A549 (cell line): ENCODE results near the gene COL28A1. TPM values are rescaled to one million over a fixed set of nuclear protein-coding genes. Genes with fewer than 3 reads are reported as not detected.

Experiments used
- ATAC-seq, 2 experiments: fragments of 200-7000 bp in 1 of 2; fragments of >200 bp in 1 of 2; cut with Nextera tagmentation in 1 of 2; cut with Tn5 transposase in 1 of 2; 3 replicates each; pipeline versions ENCODE4 v1.8.0 to v1.9.1; 2018 to 2020; ENCODE audit warnings: mild to moderate bottlenecking in 1 of 2, moderate library complexity in 1 of 2
- CTCF ChIA-PET: fragments of 300-600 bp; sonication (Branson Sonifier 250); formaldehyde crosslinking; extraction: SDS; loops from one replicate; lab custom pipeline; 2021; ENCODE audit warnings: antibody characterized with exemption, inconsistent platforms; lab: Yijun Ruan, JAX
- POLR2A ChIA-PET: fragments of 350-600 bp; formaldehyde crosslinking; extraction: SDS; loops from one replicate; lab custom pipeline; 2021; ENCODE audit warnings: antibody characterized with exemption, inconsistent platforms; lab: Yijun Ruan, JAX
- DNase-seq, 2 experiments: peaks; one replicate each; pipeline versions ENCODE4 v3.0.0 to v3.0.0-alpha.2; 2011 to 2016; ENCODE audit warnings: low read depth in 1 of 2, low spot score in 1 of 2
- FAIRE-seq: peaks from 2 replicates; lab custom pipeline; 2011; peaks lifted over from hg19 to GRCh38; lab: Jason Lieb, UNC
- H3K27ac ChIP-seq, 2 experiments: fragments of >200 bp; sonication (Bioruptor Twin); formaldehyde crosslinking; 3 replicates each; pipeline ENCODE4 v1.5.1; 2016 to 2017
- H3K4me1 ChIP-seq: fragments of >200 bp; sonication (Bioruptor Twin); formaldehyde crosslinking; 3 replicates; pipeline ENCODE4 v1.6.1; 2016
- H3K4me2 ChIP-seq: fragments of >200 bp; sonication (Bioruptor Twin); formaldehyde crosslinking; 3 replicates; pipeline ENCODE4 v1.6.1; 2016
- H3K4me3 ChIP-seq: fragments of >200 bp; sonication (Bioruptor Twin); formaldehyde crosslinking; 3 replicates; pipeline ENCODE4 v1.5.1; 2016
- H3K9me3 ChIP-seq: fragments of >200 bp; sonication (Bioruptor Twin); formaldehyde crosslinking; 3 replicates; pipeline ENCODE4 v1.6.1; 2016
- BCL3 ChIP-seq: fragments of >200 bp; sonication (Bioruptor Twin); formaldehyde crosslinking; IDR thresholded peaks from 3 replicates; pipeline ENCODE4 v1.6.1; 2016
- CBX8 ChIP-seq: fragments of 200-600 bp; sonication (generic); IDR thresholded peaks from 2 replicates; pipeline ENCODE4 v1.6.1; 2016
- CEBPB ChIP-seq, 2 experiments: fragments of >200 bp in 1 of 2; sonication (Bioruptor Twin) in 1 of 2; formaldehyde crosslinking in 1 of 2; IDR thresholded peaks; 2 replicates each; pipeline ENCODE4 v1.6.1; 2012 to 2016
- CTCF ChIP-seq: fragments of >200 bp; sonication (Bioruptor Twin); formaldehyde crosslinking; IDR thresholded peaks from 3 replicates; pipeline ENCODE4 v1.5.1; 2016
- EHMT2 ChIP-seq: fragments of 200-600 bp; sonication (generic); IDR thresholded peaks from 2 replicates; pipeline ENCODE4 v1.6.1; 2016; ENCODE audit warnings: antibody characterized with exemption, low read depth, mild to moderate bottlenecking, moderate library complexity
- EP300 ChIP-seq, 2 experiments: fragments of >200 bp; sonication (Bioruptor Twin); formaldehyde crosslinking; IDR thresholded peaks; 2 replicates in 1 of 2; 3 replicates in 1 of 2; pipeline ENCODE4 v1.6.1; 2016 to 2017
- FOSL2 ChIP-seq, 2 experiments: fragments of 450-650 bp in 1 of 2; fragments of >200 bp in 1 of 2; sonication (Bioruptor Twin) in 1 of 2; formaldehyde crosslinking; IDR thresholded peaks; 2 replicates each; pipeline versions ENCODE4 v1.5.0 to v1.6.1; 2016 to 2020; ENCODE audit warnings: mild to moderate bottlenecking in 1 of 2, moderate library complexity in 1 of 2
- GATA3 ChIP-seq: IDR thresholded peaks from 2 replicates; pipeline ENCODE4 v1.6.1; 2012; ENCODE audit warnings: borderline replicate concordance
- HOXA7 ChIP-seq: fragments of 250-450 bp; sonication (Bioruptor Pico); IDR thresholded peaks from 2 replicates; pipeline ENCODE4 v1.5.0; 2020; ENCODE audit warnings: mild to moderate bottlenecking, moderate library complexity
- JUNB ChIP-seq: fragments of >200 bp; sonication (Bioruptor Twin); formaldehyde crosslinking; IDR thresholded peaks from 2 replicates; pipeline ENCODE4 v1.6.1; 2016
- MAFK ChIP-seq: fragments of 450-650 bp; IDR thresholded peaks from 2 replicates; pipeline ENCODE4 v1.6.1; 2014; ENCODE audit not compliant: partially characterized antibody
- PHF8 ChIP-seq: fragments of 200-600 bp; sonication (generic); IDR thresholded peaks from 2 replicates; pipeline ENCODE4 v1.6.1; 2016; ENCODE audit warnings: low read depth, mild to moderate bottlenecking, antibody characterized with exemption, moderate library complexity, borderline replicate concordance
- POLR2A ChIP-seq: IDR thresholded peaks from 2 replicates; pipeline ENCODE4 v1.6.1; 2012; ENCODE audit warnings: mild to moderate bottlenecking, low read length
- RAD21 ChIP-seq, 2 experiments: fragments of >200 bp in 1 of 2; sonication (Bioruptor Twin) in 1 of 2; formaldehyde crosslinking in 1 of 2; IDR thresholded peaks in 1 of 2; conservative IDR thresholded peaks in 1 of 2; 2 replicates in 1 of 2; 3 replicates in 1 of 2; pipeline ENCODE4 v1.6.1; 2012 to 2018; ENCODE audit warnings: inconsistent platforms in 1 of 2
- RCOR1 ChIP-seq: fragments of 150-350 bp; IDR thresholded peaks from 2 replicates; pipeline ENCODE4 v1.6.1; 2014; ENCODE audit warnings: antibody characterized with exemption, low read length, low read depth
- ZSCAN20 ChIP-seq: fragments of 250-450 bp; sonication (Bioruptor Pico); IDR thresholded peaks from 2 replicates; pipeline ENCODE4 v1.8.0; 2022; ENCODE audit warnings: mild to moderate bottlenecking, moderate library complexity
- WGBS: methylation state at CpG from one replicate; pipeline ENCODE4 v1.1.6; 2017; ENCODE audit errors: missing lambda C conversion rate; 5-methylcytosine and 5-hydroxymethylcytosine counted together
- polyA plus RNA-seq, 4 experiments: library from polyadenylated mRNA; depleted of rRNA in 3 of 4; stranded (reverse); fragments of >200 nt; fragmentation: RNase III in 1 of 4; extraction: RNeasy Plus Mini Kit Qiagen cat#74134 plus additional on column Dnase treatment in 1 of 4; gene quantifications; 2 replicates in 3 of 4; 3 replicates in 1 of 4; pipeline ENCODE4 v1.2.3, GENCODE V29; 2011 to 2017
- TF ChIP-seq, protein P1 (sequence below): IDR thresholded peaks from 2 replicates; pipeline ENCODE4 v1.6.1; 2012
- TF ChIP-seq, protein P2 (sequence below): fragments of 250-450 bp; sonication (Bioruptor Pico); IDR thresholded peaks from 2 replicates; pipeline ENCODE4 v1.5.0; 2021; ENCODE audit warnings: mild to moderate bottlenecking, moderate library complexity, borderline replicate concordance

Gene COL28A1
- polyA plus RNA-seq, 2 of the 4 experiments (the other 2 are of a cell fraction), result 0.08 to 0.17 TPM

- no peak for TF ChIP-seq EHMT2
Measured at GRCh38 chr7:7565018-7565680, 29.5 kb upstream of the COL28A1 start (continued).

- H3K4me3 ChIP-seq, result no peak overlapping the region
- peaks cover 37% of the 10 kb centered on the region for H3K4me1 ChIP-seq
- POLR2A ChIA-PET, result interaction anchor here (0.6 to 1.6 kb wide), 4 partner anchors 76 to 383 kb away, joined by 3 to 6 read pairs (median 4); partner anchors contain the start of gene UMAD1
- peak overlapping the region in 1 of 2 experiments; percentile 59; a peak in 4 of 6 replicates for H3K27ac ChIP-seq
- no peak for TF ChIP-seq BCL3
- peak; percentile 51; the same call in 1 of the 2 replicates for TF ChIP-seq GATA3
- TF ChIP-seq FOSL2 (IDR thresholded peaks at IDR 0.05), result peak; percentile 68
- peak; percentile 86 for TF ChIP-seq FOSL2 (CRISPR knock-in tag; IDR thresholded peaks at IDR 0.05)
- no peak for TF ChIP-seq CBX8
- peak; percentile 78 for TF ChIP-seq JUNB
- TF ChIP-seq MAFK, result peak; percentile 10
- peak in 1 of 2 experiments; percentile 22; a peak in 1 of 4 replicates for TF ChIP-seq CEBPB (IDR thresholded peaks at IDR 0.05)
- 30% methylated on average over 3 of the region's 3 CpGs for WGBS
- ATAC-seq, result peak; percentile 29 to 45
- FAIRE-seq, result no peak
- peak overlapping the region; percentile 59 for H3K4me2 ChIP-seq
- CTCF ChIA-PET, result interaction anchor here (0.7 to 2.1 kb wide), 4 partner anchors 23 to 732 kb away, joined by 3 to 10 read pairs (median 4); no protein-coding TSS in a partner anchor
- peak; percentile 54 to 81 for DNase-seq
- H3K9me3 ChIP-seq, result peaks cover 6% of the 10 kb centered on the region; the same call in 2 of the 3 replicates
Measured at GRCh38 chr7:7564323-7564780, 28.7 kb upstream of the COL28A1 start.

DNA sequence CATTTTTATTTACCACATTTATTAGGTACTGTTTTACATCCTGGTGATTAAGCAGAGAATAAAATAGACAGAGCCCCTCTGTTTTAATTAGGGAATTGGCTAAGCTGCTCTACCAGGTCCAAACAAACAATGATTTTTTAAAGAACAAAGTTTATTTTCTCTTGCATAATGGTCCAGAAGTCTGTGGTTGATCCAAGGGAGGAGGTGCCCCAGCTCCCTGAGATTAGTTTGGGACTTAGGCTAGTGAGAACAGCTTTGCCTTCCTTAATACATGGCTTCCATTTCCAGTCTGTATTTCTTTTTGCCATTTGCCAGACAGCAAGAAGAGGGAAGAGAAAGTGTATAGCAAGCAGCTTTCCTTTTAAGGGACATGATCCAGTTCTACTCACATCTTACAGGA, 28.1 kb upstream of the COL28A1 start:
- no peak for TF ChIP-seq RCOR1
- no peak for TF ChIP-seq ZSCAN20 (CRISPR knock-in tag)
- no peak for TF ChIP-seq EP300 (IDR thresholded peaks at IDR 0.05)
- no peak for TF ChIP-seq RAD21 (conservative IDR thresholded peaks at IDR 0.05 in 1 of 2, IDR thresholded peaks at IDR 0.05 in 1 of 2)
- TF ChIP-seq CTCF, result no peak
- TF ChIP-seq, protein P1, sequence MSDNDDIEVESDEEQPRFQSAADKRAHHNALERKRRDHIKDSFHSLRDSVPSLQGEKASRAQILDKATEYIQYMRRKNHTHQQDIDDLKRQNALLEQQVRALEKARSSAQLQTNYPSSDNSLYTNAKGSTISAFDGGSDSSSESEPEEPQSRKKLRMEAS, result no peak
- no peak for TF ChIP-seq JUNB
- TF ChIP-seq HOXA7 (CRISPR knock-in tag), result no peak
- TF ChIP-seq, protein P2, sequence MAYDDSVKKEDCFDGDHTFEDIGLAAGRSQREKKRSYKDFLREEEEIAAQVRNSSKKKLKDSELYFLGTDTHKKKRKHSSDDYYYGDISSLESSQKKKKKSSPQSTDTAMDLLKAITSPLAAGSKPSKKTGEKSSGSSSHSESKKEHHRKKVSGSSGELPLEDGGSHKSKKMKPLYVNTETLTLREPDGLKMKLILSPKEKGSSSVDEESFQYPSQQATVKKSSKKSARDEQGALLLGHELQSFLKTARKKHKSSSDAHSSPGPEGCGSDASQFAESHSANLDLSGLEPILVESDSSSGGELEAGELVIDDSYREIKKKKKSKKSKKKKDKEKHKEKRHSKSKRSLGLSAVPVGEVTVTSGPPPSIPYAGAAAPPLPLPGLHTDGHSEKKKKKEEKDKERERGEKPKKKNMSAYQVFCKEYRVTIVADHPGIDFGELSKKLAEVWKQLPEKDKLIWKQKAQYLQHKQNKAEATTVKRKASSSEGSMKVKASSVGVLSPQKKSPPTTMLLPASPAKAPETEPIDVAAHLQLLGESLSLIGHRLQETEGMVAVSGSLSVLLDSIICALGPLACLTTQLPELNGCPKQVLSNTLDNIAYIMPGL (CRISPR knock-in tag), result no peak
- TF ChIP-seq POLR2A, result no peak
- no peak for TF ChIP-seq FOSL2 (IDR thresholded peaks at IDR 0.05)
- no peak for TF ChIP-seq FOSL2 (CRISPR knock-in tag; IDR thresholded peaks at IDR 0.05)
- TF ChIP-seq PHF8, result no peak
- TF ChIP-seq GATA3, result no peak
- Histone ChIP-seq H3K9me3 (peaks cover 11% of the 10 kb centered on the region; the same call in 2 of the 3 replicates), H3K4me3 (no peak overlapping the region), H3K27ac (peak overlapping the region; percentile 23 to 59; a peak in 3 of 6 replicates), H3K4me2 (peak overlapping the region; percentile 59), H3K4me1 (peaks cover 34% of the 10 kb centered on the region)
- ChIA-PET CTCF (interaction anchor here (1.4 to 2.1 kb wide), 3 partner anchors 22 to 732 kb away, joined by 3 to 10 read pairs (median 5); no protein-coding TSS in a partner anchor), POLR2A (interaction anchor here (1.6 kb wide), 1 partner anchor 76 kb away, joined by 6 read pairs; the partner anchor contains the start of gene UMAD1)
- ATAC-seq (no peak), FAIRE-seq (no peak), DNase-seq (no peak)
